CD14-positive monocyte (primary cell): ENCODE data around the gene CLEC4G. TPM values are rescaled to one million over a fixed set of nuclear protein-coding genes. Genes with fewer than 3 reads are reported as not detected.

Source experiments
- DNase-seq, 3 donors: peaks; one replicate each; pipeline ENCODE4 v3.0.0-alpha.2; 2011 to 2022
- H2AFZ ChIP-seq: 2 replicates; pipeline ENCODE4 v1.6.0; 2012; ENCODE audit warnings: mild to moderate bottlenecking, low read depth, low read length, inconsistent platforms; ENCODE audit not compliant: insufficient read depth, poor library complexity, severe bottlenecking
- H3K27ac ChIP-seq, 2 donors: 1 replicate in 1 of 2; 2 replicates in 1 of 2; pipeline ENCODE4 v1.5.1; 2012 to 2013; ENCODE audit warnings: low read length in 2 of 2, control low read depth in 1 of 2, inconsistent platforms in 1 of 2, low read depth in 1 of 2, mild to moderate bottlenecking in 1 of 2
- H3K27me3 ChIP-seq, 2 donors: one replicate each; pipeline versions ENCODE4 v1.6.0 to v1.6.1; 2011 to 2013; ENCODE audit warnings: low read length in 2 of 2; ENCODE audit not compliant: control insufficient read depth in 2 of 2, insufficient read depth in 2 of 2
- H3K36me3 ChIP-seq, 2 donors: replicated peaks in 1 of 2; 1 replicate in 1 of 2; 2 replicates in 1 of 2; pipeline versions ENCODE4 v1.5.1 to v1.6.1; 2012 to 2013; ENCODE audit warnings: low read length in 2 of 2, control low read depth in 1 of 2, inconsistent platforms in 1 of 2, mild to moderate bottlenecking in 1 of 2; ENCODE audit not compliant: insufficient read depth in 2 of 2, control insufficient read depth in 1 of 2
- H3K4me1 ChIP-seq, 2 donors: 1 replicate in 1 of 2; 2 replicates in 1 of 2; pipeline versions ENCODE4 v1.5.1 to v1.6.1; 2012 to 2013; ENCODE audit warnings: low read length in 2 of 2, control low read depth in 1 of 2, inconsistent platforms in 1 of 2, mild to moderate bottlenecking in 1 of 2, moderate library complexity in 1 of 2; ENCODE audit not compliant: insufficient read depth in 2 of 2, control insufficient read depth in 1 of 2
- H3K4me2 ChIP-seq: replicated peaks from 2 replicates; pipeline ENCODE3; 2012; ENCODE audit warnings: low read length, moderate library complexity, mild to moderate bottlenecking; ENCODE audit not compliant: poor library complexity, severe bottlenecking; ENCODE audit errors: extremely low read depth
- H3K4me3 ChIP-seq, 3 experiments: fragments of 200-600 bp in 1 of 3; sonication (generic) in 1 of 3; replicated peaks in 1 of 3; 1 replicate in 2 of 3; 2 replicates in 1 of 3; pipeline ENCODE4 v1.5.1; 2011 to 2013; ENCODE audit warnings: low read length in 3 of 3, mild to moderate bottlenecking in 3 of 3, control low read depth in 2 of 3, low read depth in 2 of 3, inconsistent platforms in 1 of 3, moderate library complexity in 1 of 3
- H3K79me2 ChIP-seq: 2 replicates; pipeline ENCODE4 v1.6.0; 2012; ENCODE audit warnings: mild to moderate bottlenecking, control low read depth, inconsistent platforms, low read length, moderate library complexity; ENCODE audit not compliant: insufficient read depth
- H3K9ac ChIP-seq: 2 replicates; pipeline ENCODE4 v1.6.0; 2017; ENCODE audit warnings: low read length, mild to moderate bottlenecking; ENCODE audit not compliant: insufficient read depth, poor library complexity, severe bottlenecking
- H3K9me3 ChIP-seq, 2 donors: replicated peaks in 1 of 2; 1 replicate in 1 of 2; 2 replicates in 1 of 2; pipeline versions ENCODE4 v1.5.1 to v1.6.1; 2012 to 2013; ENCODE audit warnings: low read length in 2 of 2, control low read depth in 1 of 2; ENCODE audit not compliant: control insufficient read depth in 1 of 2, insufficient read depth in 1 of 2
- H4K20me1 ChIP-seq: 2 replicates; pipeline ENCODE4 v1.6.0; 2012; ENCODE audit warnings: mild to moderate bottlenecking, low read length, control low read depth, moderate library complexity; ENCODE audit not compliant: insufficient read depth
- H3K27ac Mint-ChIP-seq, 7 donors: one replicate each; pipeline ENCODE4 v1.8.0; 2020; ENCODE audit warnings: mild to moderate bottlenecking in 7 of 7, mixed read lengths in 7 of 7, moderate library complexity in 6 of 7, inconsistent platforms in 2 of 7
- H3K27me3 Mint-ChIP-seq, 3 donors: one replicate each; pipeline ENCODE4 v1.8.0; 2021 to 2022; ENCODE audit warnings: low read depth in 3 of 3, mild to moderate bottlenecking in 3 of 3, mixed read lengths in 3 of 3, moderate library complexity in 3 of 3, inconsistent platforms in 1 of 3
- H3K36me3 Mint-ChIP-seq, 2 donors: one replicate each; pipeline ENCODE4 v1.8.0; 2020; ENCODE audit warnings: mixed read lengths in 2 of 2, inconsistent platforms in 1 of 2, mild to moderate bottlenecking in 1 of 2
- H3K4me1 Mint-ChIP-seq: one replicate; pipeline ENCODE4 v1.8.0; 2020; ENCODE audit warnings: mild to moderate bottlenecking, mixed read lengths
- H3K4me3 Mint-ChIP-seq, 2 donors: one replicate each; pipeline ENCODE4 v1.8.0; 2020; ENCODE audit warnings: mild to moderate bottlenecking in 2 of 2, mixed read lengths in 2 of 2, moderate library complexity in 1 of 2
- H3K9me3 Mint-ChIP-seq, 7 donors: one replicate each; pipeline ENCODE4 v1.8.0; 2020 to 2022; ENCODE audit warnings: mixed read lengths in 7 of 7, mild to moderate bottlenecking in 6 of 7, moderate library complexity in 6 of 7, inconsistent platforms in 2 of 7
- CTCF ChIP-seq: fragments of 200-600 bp; IDR thresholded peaks from one replicate; pipeline ENCODE4 v1.8.0; 2022; ENCODE audit warnings: antibody characterized with exemption, mild to moderate bottlenecking
- WGBS: methylation state at CpG from one replicate; pipeline ENCODE4 v1.1.5; 2013; ENCODE audit warnings: missing lambda C conversion rate; ENCODE audit not compliant: insufficient coverage; 5-methylcytosine and 5-hydroxymethylcytosine counted together
- intact Hi-C, 2 donors: fragments of 100-400 bp; cut with micrococcal nuclease; formaldehyde crosslinking; loops; one replicate each; pipeline versions ENCODE4 v1.15.0 to v1.15.1; 2023
- polyA plus RNA-seq, 3 donors: library from polyadenylated mRNA; depleted of rRNA in 1 of 3; unstranded in 2 of 3; stranded (reverse) in 1 of 3; fragments of 300-500 nt in 2 of 3; fragments of >200 nt in 1 of 3; fragmentation: Illumina TruSeq in 2 of 3; gene quantifications; 1 replicate in 2 of 3; 2 replicates in 1 of 3; pipeline ENCODE4 v1.2.3, GENCODE V29; 2012 to 2021

CLEC4G gene
- polyA plus RNA-seq, 3 donors, result 4.7 to 7.9 (median 7.1) TPM

- H3K36me3 ChIP-seq, result no peaks in the 10 kb centered on the region
- H3K27ac ChIP-seq, result no peak overlapping the region
- no peaks in the 10 kb centered on the region for H3K9me3 ChIP-seq
- H3K36me3 Mint-ChIP-seq, result peaks cover 2% of the 10 kb centered on the region in 2 donors
- no peak overlapping the region for H3K4me3 Mint-ChIP-seq
- no peak overlapping the region for H3K27ac Mint-ChIP-seq
- intact Hi-C loops, result loop anchor here in 1 of 2 donors (5.0 kb wide), 3 partner anchors 37 to 52 kb away; no protein-coding TSS in a partner anchor
- TF ChIP-seq CTCF, result no peak
- H3K27me3 Mint-ChIP-seq, result peaks cover 0 to 15% (median 7%) of the 10 kb centered on the region in 3 donors
- no peak overlapping the region for H3K4me3 ChIP-seq
- H3K4me2 ChIP-seq, result no peak overlapping the region
- peaks cover 25 to 30% of the 10 kb centered on the region in 2 donors for H3K4me1 ChIP-seq
- H4K20me1 ChIP-seq, result no peaks in the 10 kb centered on the region
- no peak overlapping the region for H3K9ac ChIP-seq
- no peak overlapping the region for H2AFZ ChIP-seq
- H3K79me2 ChIP-seq, result no peaks in the 10 kb centered on the region
- H3K27me3 ChIP-seq, result no peaks in the 10 kb centered on the region
- peaks cover 0 to 5% (median 2%) of the 10 kb centered on the region in 7 donors for H3K9me3 Mint-ChIP-seq
- WGBS, result 77% methylated on average over 7 of the region's 12 CpGs
- DNase-seq, result peak in 1 of 3 donors; percentile 27
- H3K4me1 Mint-ChIP-seq, result peaks cover 38% of the 10 kb centered on the region
Observed at GRCh38 chr19:7744871-7745650, 13.2 kb upstream of the CLEC4G start.

- no peak for TF ChIP-seq CTCF
- H3K36me3 ChIP-seq, result no peaks in the 10 kb centered on the region
- H3K27ac ChIP-seq, result no peak overlapping the region
- 76% methylated on average over 4 of the region's 5 CpGs for WGBS
- H3K36me3 Mint-ChIP-seq, result peaks cover 2% of the 10 kb centered on the region in 2 donors
- H3K27ac Mint-ChIP-seq, result no peak overlapping the region
- no peaks in the 10 kb centered on the region for H3K9me3 ChIP-seq
- H3K4me3 ChIP-seq, result no peak overlapping the region
- H3K9ac ChIP-seq, result no peak overlapping the region
- H2AFZ ChIP-seq, result no peak overlapping the region
- intact Hi-C loops, result loop anchor here in 1 of 2 donors (5.0 kb wide), 1 partner anchor 47 kb away; no protein-coding TSS in a partner anchor
- H3K4me3 Mint-ChIP-seq, result no peak overlapping the region
- peaks cover 32 to 38% of the 10 kb centered on the region in 2 donors for H3K4me1 ChIP-seq
- no peaks in the 10 kb centered on the region for H4K20me1 ChIP-seq
- H3K79me2 ChIP-seq, result no peaks in the 10 kb centered on the region
- H3K4me2 ChIP-seq, result no peak overlapping the region
- H3K9me3 Mint-ChIP-seq, result peaks cover 0 to 5% (median 2%) of the 10 kb centered on the region in 7 donors
- H3K27me3 Mint-ChIP-seq, result peaks cover 0 to 16% (median 7%) of the 10 kb centered on the region in 3 donors
- H3K4me1 Mint-ChIP-seq, result peaks cover 45% of the 10 kb centered on the region
- no peak for DNase-seq
- no peaks in the 10 kb centered on the region for H3K27me3 ChIP-seq
Observed at GRCh38 chr19:7744199-7744786, 12.4 kb upstream of the CLEC4G start.
